Stimulated activated CD4-positive, alpha-beta T cell treated with anti-CD3 and anti-CD28 coated beads, Interleukin-15, amount 100 ng/mL, for 1 hour (primary cell): ENCODE data around the gene CHRM1.
A peak's percentile ranks its signal among the peaks of the same experiment; 100 is the strongest.

Experiments
- DNase-seq, 2 donors: peaks; one replicate each; pipeline ENCODE4 v3.0.0-alpha.2; 2020; ENCODE audit warnings: low read depth in 1 of 2, low spot score in 1 of 2

The CHRM1 gene

DNA sequence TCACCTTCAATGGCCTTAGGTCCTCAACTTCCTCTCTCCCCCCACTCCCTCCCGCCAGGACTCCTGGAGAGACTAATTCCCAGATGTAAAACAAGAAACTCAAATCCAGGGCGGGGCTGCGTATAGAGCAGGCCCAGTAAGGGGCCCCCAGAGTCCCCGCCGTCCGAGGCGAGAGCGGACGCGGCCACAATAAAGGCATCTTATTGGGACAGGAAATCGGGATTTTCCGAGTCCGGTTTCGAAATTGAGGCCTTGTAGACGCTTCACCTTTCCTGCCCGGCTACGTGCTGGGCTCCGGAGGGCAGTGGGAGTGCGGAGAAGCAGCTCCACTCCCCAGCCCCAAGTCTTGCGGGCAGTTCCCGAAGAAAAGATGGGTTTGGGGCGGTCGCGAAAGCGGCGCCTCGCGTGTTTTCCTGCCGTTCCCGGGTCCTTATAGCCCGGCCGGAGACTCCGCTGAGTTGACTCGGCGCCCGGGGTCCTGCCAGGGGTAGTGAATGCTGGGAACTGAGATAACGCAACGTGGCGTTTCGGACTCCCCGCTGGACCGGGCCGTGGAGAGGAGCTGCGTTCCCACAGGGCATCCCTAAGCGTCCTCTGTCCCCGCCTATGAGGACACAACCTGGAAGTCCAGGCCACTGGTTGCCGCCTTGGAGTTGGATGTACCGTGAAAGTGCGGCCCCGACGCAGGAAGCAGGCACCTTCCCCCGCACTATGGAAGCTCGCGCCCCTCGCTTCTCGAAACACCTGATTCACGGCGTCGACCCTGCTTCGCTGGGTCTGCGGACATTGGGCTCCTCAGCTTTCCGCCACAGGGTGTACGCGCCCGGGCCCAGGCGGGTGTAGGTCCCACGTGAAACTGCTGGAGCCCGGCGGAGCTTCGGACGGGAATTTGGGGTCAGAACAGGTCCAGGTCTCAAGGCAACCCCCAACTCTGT, 4.8 kb upstream of the CHRM1 start:
- DNase-seq, result no peak

DNA sequence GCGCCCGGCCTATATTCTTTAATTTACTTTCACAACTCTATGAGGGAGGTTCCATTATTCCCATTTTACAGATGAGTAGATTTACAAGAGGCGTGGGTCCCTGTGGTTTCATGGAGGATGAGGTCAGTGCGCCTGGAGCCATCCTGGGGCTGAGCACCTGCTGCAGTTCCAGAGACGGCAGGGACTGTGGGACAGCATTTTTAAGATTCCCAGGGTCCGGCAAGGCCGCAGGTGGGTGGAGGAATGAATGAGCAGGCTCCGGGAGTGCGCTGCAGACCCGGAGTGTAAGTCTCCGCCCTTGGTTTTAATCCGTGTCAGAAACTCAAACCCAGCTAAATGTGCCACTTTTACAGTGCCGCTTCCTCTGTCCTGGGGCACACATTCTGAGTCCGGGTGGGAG, 4.1 kb upstream of the CHRM1 start:
- no peak for DNase-seq

DNA sequence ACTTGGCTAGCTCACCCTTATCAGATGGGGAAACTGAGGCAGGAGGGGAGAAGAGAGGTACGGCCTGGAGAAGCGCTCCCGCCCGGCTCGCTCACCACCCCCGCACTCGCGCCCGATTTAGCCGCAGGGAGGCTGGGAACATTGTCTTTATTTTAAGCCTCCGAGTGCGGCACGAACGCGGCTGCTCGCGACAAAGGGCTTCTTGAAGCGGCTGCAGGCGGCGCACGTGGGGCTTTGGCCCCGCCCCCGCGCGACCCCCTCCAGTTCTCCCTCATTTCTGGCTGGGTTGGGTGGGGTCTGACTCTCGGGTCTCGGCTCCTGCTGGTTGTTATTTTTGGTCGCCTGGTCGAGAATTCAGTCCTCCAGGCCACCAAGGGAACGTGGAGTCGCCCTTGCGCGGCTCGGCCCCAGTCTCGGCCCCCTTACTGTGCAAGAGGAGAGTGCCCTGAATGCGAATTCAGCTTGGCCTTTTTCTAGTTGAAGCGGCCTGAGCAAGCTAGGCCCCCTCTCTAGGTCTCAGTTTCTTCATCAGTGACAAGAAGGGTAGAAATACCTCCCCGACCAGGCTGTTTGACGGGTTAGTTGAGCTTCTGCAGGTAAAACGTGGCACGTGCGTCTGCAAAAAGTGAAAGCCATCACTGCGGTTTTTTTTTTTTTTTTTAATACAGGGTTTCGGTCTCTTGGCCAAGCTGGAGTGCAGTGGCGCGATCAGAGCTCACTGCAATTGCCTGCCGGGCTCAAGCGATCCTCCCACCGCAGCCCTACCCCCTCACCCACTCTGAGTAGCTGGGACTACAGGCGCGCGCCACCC, 2.6 kb upstream of the CHRM1 start:
- no peak for DNase-seq

DNA sequence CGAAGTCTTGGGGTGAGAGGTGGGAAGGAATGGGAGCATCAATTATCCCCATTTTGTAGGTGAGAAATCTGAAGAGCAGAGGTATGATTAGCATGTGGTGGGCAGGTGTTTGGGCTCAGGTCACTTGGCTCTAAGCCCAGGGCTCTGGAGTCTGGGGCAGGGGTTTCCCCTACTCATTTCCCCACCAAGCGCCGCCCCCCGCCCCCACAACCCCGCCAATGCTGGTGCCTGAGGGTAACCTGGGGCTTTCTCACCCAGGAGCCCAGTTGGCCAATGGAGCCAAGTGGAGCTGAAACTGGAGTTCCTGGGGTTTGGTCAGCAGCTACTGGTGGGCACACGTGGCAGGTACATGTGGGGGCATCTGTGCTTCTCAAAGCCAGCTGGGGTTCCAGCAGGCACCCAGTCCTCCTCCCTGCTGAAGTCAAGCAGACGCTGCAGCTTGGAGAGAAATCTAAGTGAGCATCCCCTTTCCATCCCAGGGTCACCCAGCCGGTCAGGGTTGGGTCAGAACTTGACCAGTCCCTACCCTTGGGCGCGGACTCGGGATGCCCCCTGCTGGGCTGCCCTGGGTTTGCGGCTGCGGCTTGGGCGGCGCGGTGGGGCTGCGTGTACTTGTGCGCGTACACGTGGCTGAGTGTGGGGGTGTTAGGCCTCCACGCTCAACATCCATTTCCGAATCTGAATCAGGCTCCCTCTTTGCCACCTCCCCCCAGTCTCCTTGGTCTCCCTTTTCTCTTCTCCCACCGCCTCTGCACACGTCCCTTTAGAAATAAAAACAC, 1.7 kb upstream of the CHRM1 start:
- peak in 1 of 2 donors; percentile 31 for DNase-seq

DNA sequence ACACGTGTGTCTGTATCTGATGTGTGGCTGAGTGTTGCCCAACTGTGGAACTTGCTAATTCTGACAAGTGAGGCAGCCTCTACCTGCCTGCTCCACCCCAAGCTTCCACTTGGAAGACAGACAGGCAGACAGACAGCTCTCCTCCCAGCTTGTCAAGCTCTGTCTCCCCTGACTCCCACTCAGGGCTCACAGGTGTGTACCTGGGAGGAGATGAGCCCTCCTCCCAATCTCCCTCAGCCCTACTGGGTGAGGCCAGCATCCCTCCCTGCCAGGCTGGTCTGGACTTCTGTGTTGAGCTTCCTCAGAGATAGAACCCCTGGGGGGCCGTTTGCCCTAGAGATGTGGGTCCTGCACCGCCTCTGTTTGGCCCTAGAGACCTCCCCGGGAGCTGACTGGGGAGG, 1.0 kb upstream of the CHRM1 start:
- no peak for DNase-seq

DNA sequence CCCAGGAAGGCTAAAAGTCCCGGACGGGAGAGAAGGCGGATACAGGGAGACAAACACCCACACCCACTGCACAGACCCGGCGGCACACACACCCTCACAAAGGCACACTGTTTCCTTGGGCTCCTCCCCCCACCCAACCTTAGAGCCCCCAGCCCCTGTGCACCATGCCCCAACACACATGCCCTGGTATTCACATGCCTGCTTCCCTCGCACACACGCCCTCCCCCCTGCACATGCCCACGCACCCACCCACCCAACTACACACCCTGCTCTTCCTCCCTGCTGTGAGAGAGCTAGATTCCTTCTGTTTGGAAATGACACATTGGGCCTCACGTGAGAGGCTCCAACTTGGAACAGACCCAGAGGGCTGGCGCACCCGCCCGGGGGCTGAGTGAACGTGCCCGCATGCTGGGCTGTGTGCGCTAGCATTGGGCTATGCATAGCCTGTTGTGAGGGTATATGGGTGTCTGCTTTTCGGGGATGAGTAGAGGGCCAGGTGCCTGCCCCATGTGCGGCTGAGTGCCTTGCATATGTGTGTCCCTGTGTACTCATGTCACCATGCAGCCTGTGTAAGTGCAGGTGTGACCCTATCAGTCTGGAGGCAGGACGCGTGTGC, 518 bp upstream of the CHRM1 start:
- DNase-seq, result no peak

DNA sequence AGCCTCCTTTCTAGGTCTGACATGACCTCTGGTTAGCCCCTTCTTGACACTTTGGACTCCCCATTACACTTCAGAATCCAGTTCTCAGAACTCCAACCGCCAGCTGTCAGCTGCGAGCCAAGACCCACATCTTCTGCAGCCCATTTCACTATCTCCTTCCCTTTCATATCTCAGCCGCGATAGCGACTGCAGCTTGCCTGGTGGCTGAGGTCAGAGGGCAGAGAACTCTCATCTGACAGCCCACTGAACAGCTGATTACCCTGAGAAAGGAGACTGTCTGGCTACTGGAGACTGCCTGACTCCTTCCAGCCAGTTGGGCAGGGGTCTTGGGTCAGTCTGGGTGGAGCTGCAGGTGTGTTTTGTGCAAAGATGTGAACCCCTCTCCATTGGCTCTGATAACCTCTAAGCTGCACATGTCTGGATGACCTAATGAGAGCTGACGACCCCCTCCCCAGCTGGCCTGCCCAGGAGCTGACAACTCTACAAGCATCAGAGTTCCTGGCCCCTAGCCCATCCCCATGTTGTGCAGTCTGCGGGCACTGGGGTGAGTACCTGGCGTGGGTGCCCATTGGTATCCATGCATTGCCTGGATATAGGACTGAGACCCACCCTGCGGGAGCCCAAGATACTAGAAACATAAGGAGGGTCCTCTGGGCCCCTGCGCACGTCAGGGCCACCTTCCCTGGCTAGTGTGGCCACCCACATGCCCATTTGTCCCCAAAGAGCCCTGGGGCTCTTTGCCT, 1.1 kb downstream of the CHRM1 start:
- DNase-seq, result no peak

DNA sequence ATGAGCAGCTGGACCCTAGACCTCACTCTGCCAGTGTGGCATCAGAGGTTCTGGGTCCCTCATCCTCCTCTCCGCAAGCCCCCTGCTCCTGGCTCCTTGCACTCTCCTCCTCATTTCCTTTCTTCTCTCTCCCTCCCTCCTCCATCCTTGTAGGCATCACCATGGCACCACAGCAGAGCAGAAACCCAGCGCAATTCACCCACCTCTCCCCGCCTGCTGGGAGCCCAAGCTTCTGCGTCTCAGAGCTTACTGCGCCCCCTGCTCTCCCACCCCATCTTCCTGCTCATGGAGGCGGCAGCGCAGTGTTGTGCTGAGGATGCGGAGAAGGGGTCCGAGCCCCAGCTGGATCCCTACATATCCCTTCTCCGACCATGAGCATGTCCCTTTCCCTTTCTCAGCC, 1.7 kb downstream of the CHRM1 start:
- no peak for DNase-seq

DNA sequence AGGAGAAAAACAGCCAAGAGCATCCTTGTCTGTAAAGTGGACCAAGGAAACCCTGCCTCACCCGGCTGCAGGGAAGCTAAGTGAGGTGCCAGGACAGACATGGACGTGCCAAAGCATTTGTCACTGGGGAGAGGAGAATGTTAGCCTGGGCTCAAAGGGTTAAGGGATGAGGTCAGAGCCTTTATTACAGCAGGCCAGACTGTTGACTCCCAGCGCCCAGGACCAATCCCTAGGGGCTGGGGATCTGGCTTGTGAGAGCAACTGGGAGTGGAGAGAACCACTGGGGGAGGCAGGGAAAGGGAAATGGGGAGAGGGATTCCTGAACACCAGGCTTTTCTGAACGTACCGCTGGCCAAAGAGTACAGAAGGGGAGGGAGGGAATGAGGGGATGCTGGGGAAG, 2.6 kb downstream of the CHRM1 start:
- DNase-seq, result no peak

DNA sequence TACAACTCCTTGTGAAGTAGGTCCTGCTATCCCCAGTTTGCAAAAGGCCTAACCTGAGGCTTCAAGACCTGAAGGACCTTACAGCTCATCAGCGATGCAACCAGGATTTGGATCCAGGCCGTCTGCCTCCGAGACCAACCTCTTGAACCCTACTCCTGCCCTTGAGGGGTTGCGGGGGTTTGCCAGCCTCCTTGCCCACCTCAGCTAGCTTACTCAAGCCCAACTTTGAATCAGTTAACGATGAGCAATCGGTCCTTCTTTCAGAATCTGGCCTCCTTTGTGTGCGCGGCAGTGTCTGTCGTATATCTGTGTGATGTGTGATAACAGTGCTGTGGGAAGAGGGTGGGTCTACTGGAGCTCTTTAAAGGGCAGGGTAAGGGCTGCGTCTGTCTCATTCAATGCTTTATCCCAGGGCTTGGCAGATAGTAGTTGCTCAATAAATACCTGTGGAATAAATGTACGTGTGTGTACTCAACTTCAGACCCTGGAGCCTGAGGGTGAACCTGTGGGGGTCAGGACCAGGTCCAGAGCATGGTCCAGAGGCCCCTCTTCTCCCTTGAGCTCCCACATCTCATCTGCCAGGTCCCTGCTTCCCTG, 3.2 kb downstream of the CHRM1 start:
- no peak for DNase-seq

DNA sequence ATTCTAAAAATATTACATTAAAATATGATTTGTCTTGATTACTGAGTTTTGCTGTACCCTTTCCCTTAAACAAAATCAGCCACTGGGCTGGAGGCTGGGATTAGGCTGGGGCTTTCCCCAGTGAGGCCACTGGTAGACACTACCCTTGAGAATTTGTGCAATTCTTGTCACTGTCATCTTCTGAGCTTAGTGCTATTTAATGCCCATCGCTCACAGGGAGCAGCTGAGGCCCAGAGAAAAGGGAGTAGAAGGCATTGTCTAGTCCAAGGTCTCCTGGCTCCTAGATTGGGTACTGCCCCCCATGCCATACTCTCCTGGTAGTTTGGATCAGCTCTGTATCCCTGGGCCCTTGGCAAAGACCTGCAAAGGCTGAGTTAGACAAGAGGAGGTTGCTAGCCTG, 6.7 kb downstream of the CHRM1 start:
- no peak for DNase-seq

DNA sequence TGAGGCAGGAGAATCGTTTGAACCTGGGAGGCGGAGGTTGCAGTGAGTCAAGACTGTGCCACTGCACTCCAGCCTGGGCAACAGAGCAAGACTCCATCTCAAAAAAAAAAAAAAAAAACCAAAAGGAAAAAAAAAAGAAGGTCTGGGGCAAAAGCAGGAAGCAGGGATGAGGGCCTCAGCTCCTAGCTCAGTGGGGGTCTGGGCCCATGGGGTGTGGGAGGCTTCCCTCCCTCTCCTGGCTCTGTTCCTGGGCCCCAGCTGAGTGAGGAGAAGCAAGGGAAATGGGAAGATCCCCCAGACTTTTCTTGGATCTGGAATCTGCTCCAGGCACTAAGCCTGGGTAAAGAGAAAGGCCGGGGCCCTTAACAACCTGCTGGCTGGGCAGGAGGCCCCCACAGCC, 8.9 kb downstream of the CHRM1 start:
- DNase-seq, result no peak

DNA sequence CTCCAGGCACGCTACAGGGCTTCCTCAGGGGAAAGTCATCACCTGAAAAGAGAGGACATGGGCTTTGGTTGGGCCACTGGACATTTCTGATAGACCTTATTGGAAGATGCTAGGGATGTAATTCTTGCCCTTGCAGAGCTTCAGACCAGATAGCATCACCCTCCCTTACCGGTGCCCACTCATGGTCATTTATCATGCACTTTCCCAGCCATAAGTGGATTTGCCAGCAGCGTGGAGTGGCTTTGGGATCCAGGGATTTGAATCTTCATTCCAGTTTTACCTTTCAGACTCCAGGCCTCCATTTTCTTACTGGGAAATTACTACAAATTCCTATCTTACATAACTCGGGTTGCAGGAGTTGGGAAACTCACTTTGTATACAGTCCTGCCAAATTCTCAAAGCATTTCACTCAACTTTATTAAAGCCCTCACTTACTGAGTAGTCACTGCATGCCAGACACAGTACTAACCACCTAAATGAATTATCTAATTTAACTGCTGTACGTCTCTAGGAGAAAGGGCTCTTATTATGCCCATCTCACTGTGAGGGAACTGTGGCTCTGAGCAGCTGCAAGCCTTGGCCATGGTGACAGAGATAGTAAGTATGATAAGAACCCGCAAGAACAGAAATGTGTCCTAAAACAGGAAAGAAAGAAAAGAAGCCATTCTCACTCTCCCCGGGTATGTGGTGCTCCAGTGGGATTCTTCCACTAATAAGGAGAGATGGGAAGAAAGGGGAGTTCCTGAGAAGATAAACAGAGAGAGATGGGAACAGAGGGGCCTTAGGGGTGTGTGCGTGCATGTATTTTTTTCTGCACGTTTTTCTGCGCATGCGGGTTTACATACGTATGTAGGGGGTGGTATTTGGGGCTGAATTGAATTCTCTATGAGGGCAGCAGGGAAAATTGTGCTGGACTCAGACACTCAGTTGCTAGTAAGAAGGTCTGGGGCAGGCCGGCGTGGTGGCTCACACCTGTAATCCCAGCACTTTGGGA, 9.7 kb downstream of the CHRM1 start:
- DNase-seq, result no peak

DNA sequence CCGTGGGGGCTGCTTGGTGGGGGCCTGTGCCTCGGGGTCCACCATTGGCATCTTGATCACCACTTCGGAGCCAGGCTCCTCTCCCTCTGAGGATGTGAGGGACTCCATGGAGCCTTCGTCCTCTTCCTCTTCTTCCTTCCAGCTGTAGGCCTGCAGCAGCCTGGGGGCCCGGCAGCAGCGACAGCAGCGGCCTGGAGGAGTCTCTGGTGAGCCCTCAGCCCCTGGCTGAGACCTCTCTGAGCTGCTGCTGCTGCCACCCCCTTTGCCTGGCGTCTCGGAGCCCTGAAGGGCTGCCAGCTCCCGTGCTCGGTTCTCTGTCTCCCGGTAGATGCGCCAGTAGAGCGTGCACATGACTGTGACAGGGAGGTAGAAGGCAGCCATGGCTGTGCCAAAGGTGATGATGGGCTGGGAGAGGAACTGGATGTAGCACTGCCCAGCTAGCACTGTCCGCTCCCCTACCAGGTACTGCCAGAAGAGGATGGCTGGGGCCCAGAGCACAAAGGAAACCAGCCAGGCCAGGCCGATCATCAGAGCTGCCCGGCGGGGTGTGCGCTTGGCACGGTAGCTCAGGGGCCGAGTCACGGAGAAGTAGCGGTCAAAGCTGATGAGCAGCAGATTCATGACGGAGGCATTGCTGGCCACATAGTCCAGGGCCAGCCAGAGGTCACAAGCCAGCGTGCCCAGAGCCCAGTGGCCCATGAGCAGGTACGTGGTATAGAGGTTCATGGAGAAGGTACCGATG, 10.9 kb downstream of the CHRM1 start:
- DNase-seq, result no peak

DNA sequence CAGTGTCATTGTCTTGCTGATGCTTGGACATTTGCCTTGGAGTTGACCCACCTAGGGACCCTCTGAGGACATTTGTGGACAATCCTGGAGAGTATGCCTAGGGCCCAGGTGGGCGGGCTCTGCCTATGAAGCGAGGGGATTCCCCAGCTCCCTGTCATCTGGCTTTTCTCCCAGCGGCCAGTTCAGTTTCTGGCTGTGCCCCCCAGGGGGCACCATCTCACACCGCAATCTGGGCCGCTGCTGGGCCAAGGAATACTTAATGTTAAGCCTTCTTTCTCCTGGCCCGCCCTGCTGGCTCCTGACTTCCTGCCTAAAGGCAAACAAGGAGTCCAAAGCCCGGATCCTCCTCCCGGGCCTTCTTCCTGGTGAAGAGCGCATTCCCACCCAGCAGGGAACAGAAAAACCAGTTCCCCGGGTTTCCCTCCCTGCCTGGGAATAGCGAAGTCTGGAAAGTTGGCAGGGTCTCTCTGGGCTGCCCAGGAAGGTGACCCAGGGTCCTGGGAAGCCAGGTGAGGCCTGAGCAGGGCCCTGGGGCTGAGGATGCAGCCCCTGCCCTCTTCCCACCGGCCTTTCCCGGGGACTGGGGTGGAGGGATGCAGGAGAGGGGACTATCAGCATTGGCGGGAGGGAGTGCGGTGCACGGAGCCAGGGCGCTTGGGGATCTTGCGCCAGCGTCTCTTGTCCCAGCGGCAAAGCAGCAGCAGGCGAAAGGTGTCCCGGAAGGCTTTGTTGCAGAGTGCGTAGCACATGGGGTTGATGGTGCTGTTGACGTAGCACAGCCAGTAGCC, 11.9 kb downstream of the CHRM1 start:
- DNase-seq, result no peak

DNA sequence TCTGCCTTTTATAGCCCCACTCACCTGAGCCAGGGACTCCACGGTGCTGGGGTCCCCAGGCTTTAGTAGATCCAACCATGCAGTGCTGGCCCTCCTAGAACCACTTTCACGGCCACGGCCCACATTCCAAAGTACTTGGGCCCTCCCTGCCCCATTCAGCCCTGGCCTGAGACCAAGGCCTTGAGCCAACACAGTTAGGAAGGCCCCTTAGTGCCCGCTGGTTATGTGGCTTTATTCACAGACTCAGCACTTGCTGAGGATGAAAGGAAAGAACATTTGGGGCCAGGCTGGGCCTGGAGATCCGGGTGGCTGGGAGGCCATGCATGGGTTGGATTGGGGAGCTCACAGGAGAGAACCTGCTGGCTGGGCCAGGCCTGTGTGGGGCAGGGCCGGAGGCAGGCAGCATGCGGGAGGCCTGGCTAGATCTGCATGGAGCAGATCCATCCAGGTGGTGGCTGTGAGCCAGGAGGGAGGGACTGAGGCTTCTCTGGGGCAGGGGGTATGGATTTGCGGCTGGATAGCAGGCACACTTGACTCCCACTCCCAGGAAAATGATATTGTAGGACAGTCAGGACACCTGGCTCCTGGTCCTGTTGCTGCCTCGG, 12.6 kb downstream of the CHRM1 start:
- no peak for DNase-seq
